GM12892 (cell line): Measurements from ENCODE around the gene ARPP19. TPM values are rescaled to one million over a fixed set of nuclear protein-coding genes. Genes with fewer than 3 reads are reported as not detected.
"Not testable (repeated sequence)": the region's sequence is repeated elsewhere in the genome, so short reads cannot be mapped to it uniquely, and the experiment has no call there.

ENCODE experiments used
- DNase-seq: peaks from one replicate; pipeline ENCODE4 v3.0.0; 2011; ENCODE audit not compliant: insufficient read length
- FAIRE-seq: peaks from 2 replicates; lab custom pipeline; 2011; peaks lifted over from hg19 to GRCh38; lab: Jason Lieb, UNC
- POLR2A ChIP-seq: IDR thresholded peaks from 2 replicates; pipeline ENCODE4 v1.6.1; 2011; ENCODE audit warnings: low read depth, low read length, control low read depth
- POLR2AphosphoS5 ChIP-seq: IDR thresholded peaks from 2 replicates; pipeline ENCODE4 v1.6.1; 2011; ENCODE audit warnings: low read depth, low read length, control low read depth
- TAF1 ChIP-seq: IDR thresholded peaks from 2 replicates; pipeline ENCODE4 v1.6.1; 2011; ENCODE audit warnings: low read depth, mild to moderate bottlenecking, control low read depth, low read length, borderline replicate concordance
- polyA plus RNA-seq: library from polyadenylated mRNA; unstranded; fragments of >200 nt; gene quantifications from one replicate; pipeline ENCODE4 v1.2.1, GENCODE V29; 2012; ENCODE audit warnings: missing spikeins, inconsistent platforms; ENCODE audit not compliant: missing spikeins

The ARPP19 gene, protein sequence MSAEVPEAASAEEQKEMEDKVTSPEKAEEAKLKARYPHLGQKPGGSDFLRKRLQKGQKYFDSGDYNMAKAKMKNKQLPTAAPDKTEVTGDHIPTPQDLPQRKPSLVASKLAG
- polyA plus RNA-seq, result 90.0 TPM

DNA sequence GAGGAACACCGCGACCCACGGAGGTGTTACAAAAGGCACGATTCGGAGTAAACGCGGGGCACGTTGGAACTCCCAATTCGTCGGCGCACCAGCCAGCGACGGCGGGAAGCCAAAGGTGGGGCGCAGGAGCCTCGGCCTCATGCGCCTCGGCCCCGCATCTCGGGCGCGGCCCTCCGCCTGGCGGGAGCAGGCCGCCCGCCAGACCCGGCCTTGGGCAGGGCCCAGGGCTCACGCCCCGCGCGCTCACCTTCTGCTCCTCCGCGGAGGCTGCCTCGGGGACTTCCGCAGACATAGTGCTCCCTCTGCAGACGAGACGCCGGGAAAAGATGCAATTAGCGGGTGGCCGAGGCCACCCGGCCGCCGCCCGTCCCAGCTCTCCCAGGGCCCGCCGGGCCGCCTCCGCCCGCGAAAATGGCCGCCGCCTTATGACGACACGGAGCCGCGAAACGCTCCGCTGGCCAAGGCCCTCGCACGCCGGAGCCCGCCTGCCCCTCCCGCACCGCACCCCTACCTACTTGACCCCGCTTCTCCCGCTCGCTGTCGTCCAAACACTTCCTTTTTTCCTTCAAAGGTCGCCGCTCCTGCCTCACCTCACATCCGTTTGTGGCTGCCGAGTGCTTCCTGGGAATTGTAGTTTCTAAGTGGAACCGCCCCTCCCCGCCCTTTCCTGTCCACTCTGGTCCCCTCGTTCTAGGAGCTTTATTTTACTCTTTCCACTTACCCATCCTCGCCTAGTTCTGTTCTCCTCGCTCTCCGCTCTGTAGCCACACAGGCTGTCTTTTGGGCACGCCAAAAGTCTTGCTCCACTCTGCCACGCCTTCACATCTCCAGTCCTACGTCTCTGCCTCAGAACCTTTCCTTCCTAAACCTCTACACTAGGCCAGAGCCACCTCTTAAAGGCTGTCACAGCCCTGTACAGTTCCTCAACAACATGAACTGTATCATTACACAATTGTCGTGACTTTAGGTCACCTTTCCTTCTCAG, at the start of gene ARPP19:
TSS of gene ARPP19 (minus strand) at position 430 of the 985 bp plus-strand sequence. CDS start at position 292, 138 bp downstream.
- peak; percentile 96 for FAIRE-seq
- peak; percentile 73 for DNase-seq
- peak; percentile 13; the same call in 1 of the 2 replicates for TF ChIP-seq TAF1
- TF ChIP-seq POLR2A, result peak; percentile 79
- TF ChIP-seq POLR2AphosphoS5, result peak; percentile 77

GRCh38 chr15:52617026-52617425, 48.2 kb upstream of the ARPP19 start:
- no peak for DNase-seq
- TF ChIP-seq POLR2A (no peak), TAF1 (no peak), POLR2AphosphoS5 (no peak)
- FAIRE-seq, result no peak

DNA sequence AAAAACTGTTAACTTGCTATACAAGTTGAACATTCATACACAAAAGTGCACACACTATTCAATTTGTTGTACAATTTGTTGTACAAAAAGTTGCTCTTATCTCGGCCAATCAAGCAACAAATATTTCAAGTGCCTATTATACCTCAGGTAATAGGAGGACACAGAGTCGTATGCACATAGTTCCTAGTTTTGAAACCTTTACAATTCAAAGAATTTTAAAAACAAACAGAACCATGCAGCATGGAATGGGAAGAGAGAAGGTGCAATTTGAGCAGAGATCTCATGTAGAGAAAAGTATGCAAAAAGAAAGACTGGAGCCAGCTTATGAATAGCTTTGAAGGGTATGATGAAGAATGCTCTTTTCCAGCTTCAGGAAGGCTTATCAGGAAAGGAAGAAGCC, 46.5 kb upstream of the ARPP19 start:
- no peak for DNase-seq
- no peak for FAIRE-seq
- TF ChIP-seq POLR2AphosphoS5, result no peak
- no peak for TF ChIP-seq POLR2A
- TF ChIP-seq TAF1, result no peak

DNA sequence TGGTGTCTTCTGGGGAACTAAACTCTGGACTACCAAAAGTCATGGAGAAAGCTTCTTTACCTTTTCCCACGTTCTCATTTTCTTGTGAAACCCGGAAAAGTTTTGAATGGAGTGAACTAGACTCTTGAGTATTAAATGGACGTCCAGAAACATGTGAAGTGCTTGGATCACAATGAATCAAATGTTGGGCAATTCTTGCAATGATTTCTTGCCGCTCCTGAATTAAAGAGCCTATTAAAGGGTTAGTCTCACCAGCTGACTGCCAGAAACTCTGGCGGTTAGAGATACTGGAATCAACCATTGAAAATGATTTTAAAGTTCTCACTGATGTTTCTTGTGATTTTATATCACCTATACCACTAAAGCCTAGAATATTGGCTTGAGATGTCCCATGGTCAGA, 40.8 kb upstream of the ARPP19 start:
- no peak for DNase-seq
- no peak for TF ChIP-seq POLR2A
- no peak for TF ChIP-seq POLR2AphosphoS5
- TF ChIP-seq TAF1, result no peak
- FAIRE-seq, result no peak

- TF ChIP-seq POLR2AphosphoS5 (no peak), TAF1 (no peak), POLR2A (no peak)
- FAIRE-seq, result no peak
- DNase-seq, result no peak
Observed at GRCh38 chr15:52584414-52584813, 15.6 kb upstream of the ARPP19 start.

DNA sequence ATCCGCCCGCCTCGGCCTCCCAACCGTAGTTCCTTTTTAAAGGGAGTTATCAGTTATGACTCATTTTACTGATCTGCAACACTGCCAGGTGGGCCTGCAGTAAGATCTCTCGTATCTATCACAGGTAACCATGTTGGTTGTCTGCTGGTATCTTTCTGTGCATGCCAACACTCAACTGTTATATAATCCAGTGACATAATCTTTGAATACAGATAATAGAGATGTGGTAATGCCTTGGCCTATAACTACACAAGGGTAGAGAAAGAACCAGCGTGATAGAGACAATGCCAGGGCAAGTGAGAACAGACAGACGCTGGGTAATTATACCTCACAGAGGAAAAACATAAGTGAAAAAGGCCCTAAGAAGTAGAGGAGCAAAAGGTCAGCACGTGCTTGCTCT, 11.0 kb upstream of the ARPP19 start:
- TF ChIP-seq POLR2A (no peak), TAF1 (no peak), POLR2AphosphoS5 (no peak)
- no peak for FAIRE-seq
- DNase-seq, result no peak

- DNase-seq, result no peak
- TF ChIP-seq POLR2AphosphoS5 (no peak), POLR2A (no peak), TAF1 (no peak)
- FAIRE-seq, result no peak
Observed at GRCh38 chr15:52576692-52577091, 7.9 kb upstream of the ARPP19 start.

DNA sequence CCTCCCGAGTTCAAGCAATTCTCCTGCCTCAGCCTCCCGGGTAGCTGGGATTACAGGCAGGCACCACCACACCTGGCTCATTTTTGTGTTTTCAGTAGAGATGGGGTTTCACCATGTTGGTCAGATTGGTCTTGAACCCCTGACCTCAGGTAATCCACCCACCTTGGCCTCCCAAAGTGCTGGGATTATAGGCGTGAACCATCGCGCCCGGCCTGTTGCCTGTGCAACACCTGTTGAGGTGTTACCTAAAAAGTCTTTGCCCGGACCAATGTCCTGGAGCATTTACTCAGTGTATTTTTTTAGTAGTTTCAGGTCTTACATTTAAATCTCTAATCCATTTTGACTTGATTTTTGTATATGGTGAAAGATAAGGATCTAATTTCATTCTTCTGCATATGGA, 6.7 kb upstream of the ARPP19 start:
- DNase-seq, FAIRE-seq: not testable (repeated sequence)

DNA sequence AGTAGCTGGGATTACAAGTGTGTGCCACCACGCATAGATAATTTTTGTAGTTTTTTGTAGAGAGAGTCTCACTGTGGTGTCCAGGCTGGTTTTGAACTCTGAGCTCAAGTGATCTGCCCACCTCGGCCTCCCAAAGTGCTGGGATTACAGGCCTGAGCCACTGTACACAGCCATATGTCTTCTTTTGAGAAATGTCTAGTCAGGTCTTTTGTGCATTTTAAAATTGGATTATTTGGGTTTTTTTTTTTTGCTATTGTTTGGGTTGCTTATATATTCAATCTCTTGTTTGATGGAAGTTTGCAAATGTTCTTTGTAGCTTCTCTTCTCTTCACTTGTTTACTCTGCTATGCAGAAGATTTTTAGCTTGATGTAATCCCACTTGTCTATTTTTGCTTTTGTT, 6.2 kb upstream of the ARPP19 start:
- DNase-seq (no peak), FAIRE-seq (no peak)
- TF ChIP-seq TAF1 (no peak), POLR2AphosphoS5 (no peak), POLR2A (no peak)

DNA sequence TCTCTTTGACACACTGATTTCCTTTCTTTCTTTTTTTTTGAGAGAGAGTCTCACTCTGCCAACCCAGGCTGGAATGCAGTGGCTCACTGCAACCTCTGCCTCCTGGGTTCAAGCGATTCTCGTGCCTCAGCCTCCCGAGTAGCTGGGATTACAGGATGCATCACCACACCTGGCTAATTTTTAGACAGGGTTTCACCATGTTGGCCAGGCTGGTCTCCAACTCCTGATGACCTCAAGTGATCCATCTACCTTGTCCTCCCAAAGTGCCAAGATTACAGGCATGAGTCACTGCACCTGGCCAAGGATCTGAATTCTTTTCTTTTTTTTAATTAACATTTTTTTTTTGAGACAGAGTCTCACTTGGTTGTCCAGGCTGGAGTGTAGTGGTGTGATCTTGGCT, 5.8 kb upstream of the ARPP19 start:
- not testable (repeated sequence) for FAIRE-seq, DNase-seq

DNA sequence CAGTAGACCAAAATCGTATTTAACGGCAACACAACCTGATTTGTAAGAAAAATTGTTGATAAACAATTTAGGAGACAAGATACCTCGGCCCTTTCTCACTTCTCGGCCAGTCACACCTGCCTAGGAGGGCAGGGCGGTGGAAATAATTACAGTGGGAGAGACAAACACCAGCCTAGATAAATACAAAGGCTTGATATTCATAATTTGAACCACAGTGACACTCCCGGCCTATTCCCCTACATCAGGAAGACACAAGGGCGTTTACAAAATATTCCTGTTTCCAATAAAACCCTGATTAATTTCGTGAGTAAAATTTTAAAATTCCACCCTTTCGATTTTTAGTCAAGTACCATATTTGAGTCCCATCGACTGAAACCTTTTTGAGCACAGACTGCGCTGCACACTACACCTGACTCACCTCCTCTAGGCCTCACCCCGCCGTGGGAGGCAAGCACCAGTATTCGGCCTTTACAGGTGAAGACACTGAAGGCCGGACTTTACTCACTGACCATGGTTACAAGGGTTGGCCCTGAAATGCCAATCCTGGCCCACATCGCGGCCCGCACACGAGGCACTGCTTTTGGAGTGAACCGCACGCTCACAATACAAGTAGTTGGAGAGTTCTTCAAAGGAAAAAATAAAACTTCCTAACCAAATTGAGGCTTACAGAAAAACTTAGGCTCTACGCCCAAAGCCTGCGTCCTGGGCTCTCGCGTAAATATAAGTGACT, 794 bp downstream of the ARPP19 start:
- FAIRE-seq, result peak; percentile 46
- DNase-seq, result no peak
- TF ChIP-seq TAF1, result no peak

DNA sequence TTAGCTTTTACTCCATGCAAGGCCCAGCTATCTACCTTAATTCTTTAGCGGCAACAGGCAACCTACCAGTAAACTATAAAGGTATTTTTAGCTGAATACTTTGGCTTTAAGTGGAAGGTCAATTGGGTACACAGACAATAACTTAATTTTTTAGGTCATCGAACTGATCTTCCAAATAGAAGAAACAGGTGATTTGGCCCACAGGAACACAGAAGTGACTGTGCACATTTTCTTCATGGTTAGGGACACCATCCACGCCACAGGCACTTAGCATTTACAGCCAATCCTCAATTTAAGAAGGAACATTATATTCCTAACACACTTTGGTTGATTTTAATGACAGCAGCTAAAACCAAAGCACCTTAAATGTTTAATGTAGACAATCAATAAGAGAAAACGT, 1.9 kb downstream of the ARPP19 start:
- no peak for TF ChIP-seq POLR2A
- TF ChIP-seq TAF1, result no peak
- TF ChIP-seq POLR2AphosphoS5, result no peak
- DNase-seq, result no peak
- no peak for FAIRE-seq

DNA sequence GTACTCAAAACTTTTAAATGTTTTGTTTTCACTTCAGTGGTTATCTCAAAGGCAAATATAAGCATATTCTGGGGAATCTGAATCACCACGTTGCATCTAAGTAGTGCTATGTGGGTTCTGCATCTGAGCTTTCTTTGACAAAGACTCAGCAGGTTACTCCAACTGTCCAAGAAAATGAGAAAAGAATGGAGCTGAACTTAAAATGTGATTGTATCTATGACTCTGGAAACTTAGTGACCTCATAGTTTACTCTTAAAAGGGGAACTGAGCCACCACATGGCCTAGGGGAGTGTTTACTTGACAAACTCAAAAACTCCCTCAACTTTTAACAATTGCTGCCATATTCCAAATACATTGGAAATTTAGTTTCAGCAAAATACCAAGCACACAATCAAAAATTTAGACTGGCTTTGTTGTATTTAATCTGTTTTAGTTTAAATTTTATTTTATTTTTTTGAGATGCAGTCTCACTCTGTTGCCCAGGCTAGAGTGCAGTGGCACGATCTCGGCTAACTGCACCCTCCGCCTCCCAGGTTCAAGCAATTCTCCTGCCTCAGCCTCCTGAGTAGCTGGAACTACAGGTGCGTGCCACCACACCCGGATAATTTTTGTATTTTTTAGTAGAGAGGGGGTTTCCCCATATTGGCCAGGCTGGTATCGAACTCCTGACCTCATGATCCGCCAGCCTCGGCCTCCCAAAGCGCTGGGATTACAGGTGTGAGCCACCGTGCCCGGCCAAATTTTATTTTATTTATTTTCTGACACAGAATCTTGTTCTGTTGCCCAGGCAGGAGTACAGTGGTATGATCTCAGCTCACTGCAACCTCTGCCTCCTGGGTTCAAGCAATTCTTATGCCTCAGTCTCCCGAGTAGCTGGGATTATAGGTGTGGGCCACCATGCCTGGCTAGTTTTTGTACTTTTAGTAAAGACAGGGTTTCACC, 3.1 kb downstream of the ARPP19 start:
- not testable (repeated sequence) for DNase-seq
- peak; percentile 27 for FAIRE-seq
